GM23338 (cell line): Measurements from ENCODE around the gene HSD11B2. TPM values are rescaled to one million over a fixed set of nuclear protein-coding genes. Genes with fewer than 3 reads are reported as not detected.

Experiments used
- ATAC-seq: fragments of 200-7000 bp; cut with Tn5 transposase; 3 replicates; pipeline ENCODE4 v1.9.1; 2020
- DNase-seq: peaks from one replicate; pipeline ENCODE4 v3.0.0-alpha.2; 2015; ENCODE audit warnings: low spot score
- H2AFZ ChIP-seq: fragments of 200-600 bp; sonication (generic); 2 replicates; pipeline ENCODE4 v1.8.0; 2016; ENCODE audit warnings: antibody characterized with exemption, mild to moderate bottlenecking, moderate library complexity
- H3F3A ChIP-seq: fragments of 200-600 bp; sonication (generic); replicated peaks from 2 replicates; pipeline ENCODE4 v1.8.0; 2017; ENCODE audit warnings: antibody characterized with exemption, mixed run types, low read depth
- H3K27ac ChIP-seq: fragments of 200-600 bp; sonication (generic); 2 replicates; pipeline ENCODE4 v1.6.1; 2016; ENCODE audit warnings: low read depth
- H3K27me3 ChIP-seq: fragments of 200-600 bp; sonication (generic); 2 replicates; pipeline ENCODE4 v1.8.0; 2016; ENCODE audit warnings: mild to moderate bottlenecking, mixed run types, moderate library complexity; ENCODE audit not compliant: insufficient read depth
- H3K36me3 ChIP-seq: fragments of 200-600 bp; sonication (generic); 2 replicates; pipeline ENCODE4 v1.8.0; 2016; ENCODE audit warnings: mild to moderate bottlenecking; ENCODE audit not compliant: insufficient read depth
- H3K4me1 ChIP-seq: fragments of 200-600 bp; sonication (generic); 2 replicates; pipeline ENCODE4 v1.8.0; 2016; ENCODE audit warnings: mild to moderate bottlenecking, moderate library complexity; ENCODE audit not compliant: insufficient read depth
- H3K4me2 ChIP-seq: fragments of 200-600 bp; sonication (generic); 2 replicates; pipeline ENCODE4 v1.7.1; 2017; ENCODE audit warnings: mixed run types
- H3K4me3 ChIP-seq: fragments of 200-600 bp; sonication (generic); 2 replicates; pipeline ENCODE4 v1.6.1; 2016; ENCODE audit warnings: mixed run types
- H3K79me2 ChIP-seq: fragments of 200-600 bp; sonication (generic); replicated peaks from 2 replicates; pipeline ENCODE4 v1.8.0; 2017; ENCODE audit warnings: mild to moderate bottlenecking; ENCODE audit not compliant: insufficient read depth
- H3K9me2 ChIP-seq: fragments of 200-600 bp; sonication (generic); 2 replicates; pipeline ENCODE4 v1.8.0; 2017; ENCODE audit not compliant: insufficient read depth
- H4K20me1 ChIP-seq: fragments of 200-600 bp; sonication (generic); replicated peaks from 2 replicates; pipeline ENCODE4 v1.8.0; 2017; ENCODE audit warnings: mild to moderate bottlenecking; ENCODE audit not compliant: insufficient read depth
- H3K27ac Mint-ChIP-seq: 2 replicates; pipeline ENCODE4 v1.8.0; 2020; ENCODE audit warnings: inconsistent platforms, mild to moderate bottlenecking, moderate library complexity, mixed read lengths
- H3K27me3 Mint-ChIP-seq: 3 replicates; pipeline ENCODE4 v1.8.0; 2022; ENCODE audit warnings: low read depth, mild to moderate bottlenecking, moderate library complexity, mixed read lengths, inconsistent platforms; ENCODE audit not compliant: insufficient read depth, poor library complexity
- H3K36me3 Mint-ChIP-seq: 3 replicates; pipeline ENCODE4 v1.8.0; 2021; ENCODE audit warnings: low read depth, mild to moderate bottlenecking, inconsistent platforms, moderate library complexity, mixed read lengths
- H3K4me1 Mint-ChIP-seq: 3 replicates; pipeline ENCODE4 v1.8.0; 2020; ENCODE audit warnings: mild to moderate bottlenecking, inconsistent platforms, mixed read lengths
- H3K4me3 Mint-ChIP-seq: 3 replicates; pipeline ENCODE4 v1.8.0; 2021; ENCODE audit warnings: moderate library complexity, mild to moderate bottlenecking, inconsistent platforms, mixed read lengths
- H3K9me3 Mint-ChIP-seq: 3 replicates; pipeline ENCODE4 v1.8.0; 2020; ENCODE audit warnings: moderate library complexity, mild to moderate bottlenecking, inconsistent platforms, mixed read lengths
- CREB1 ChIP-seq: fragments of 250-450 bp; sonication (Bioruptor Pico); IDR thresholded peaks from 2 replicates; pipeline ENCODE4 v1.5.0; 2020; ENCODE audit warnings: low read depth, mild to moderate bottlenecking, moderate library complexity
- EZH2 ChIP-seq: fragments of 200-600 bp; sonication (generic); IDR thresholded peaks from one replicate; pipeline ENCODE4 v1.8.0; 2017; ENCODE audit warnings: antibody characterized with exemption, mild to moderate bottlenecking, low read depth; ENCODE audit not compliant: unreplicated experiment
- EZH2phosphoT487 ChIP-seq: fragments of 200-600 bp; sonication (generic); IDR thresholded peaks from one replicate; pipeline ENCODE4 v1.8.1; 2018; ENCODE audit warnings: antibody characterized with exemption; ENCODE audit not compliant: unreplicated experiment
- JUNB ChIP-seq: IDR thresholded peaks from one replicate; pipeline ENCODE4 v1.6.1; 2016; ENCODE audit warnings: antibody characterized with exemption; ENCODE audit not compliant: unreplicated experiment
- NANOG ChIP-seq: IDR thresholded peaks from 2 replicates; pipeline ENCODE4 v1.6.1; 2016; ENCODE audit warnings: antibody characterized with exemption, borderline replicate concordance
- POLR2AphosphoS5 ChIP-seq: IDR thresholded peaks from 2 replicates; pipeline ENCODE4 v1.6.1; 2016; ENCODE audit warnings: antibody characterized with exemption, low read depth
- STAT1 ChIP-seq: IDR thresholded peaks from one replicate; pipeline ENCODE4 v1.6.1; 2016; ENCODE audit warnings: antibody characterized with exemption; ENCODE audit not compliant: unreplicated experiment
- ZNF114 ChIP-seq: fragments of 250-450 bp; sonication (Bioruptor Pico); IDR thresholded peaks from 2 replicates; pipeline ENCODE4 v1.5.0; 2020; ENCODE audit warnings: mild to moderate bottlenecking, moderate library complexity
- ZNF331 ChIP-seq: fragments of 250-450 bp; sonication (Bioruptor Pico); IDR thresholded peaks from 2 replicates; pipeline ENCODE4 v1.5.0; 2020; ENCODE audit warnings: low read depth, mild to moderate bottlenecking, moderate library complexity
- polyA plus RNA-seq: library from polyadenylated mRNA; unstranded; fragments of >200 nt; fragmentation: Nextera tagmentation; extraction: Ambion mirVana; gene quantifications from 2 replicates; pipeline ENCODE4 v1.2.1, GENCODE V29; 2016
- total RNA-seq: library from RNA; depleted of rRNA; stranded (reverse); fragments of >200 nt; shearing (Covaris generic); gene quantifications from 2 replicates; pipeline ENCODE4 v1.2.3, GENCODE V29; 2014
- TF ChIP-seq, protein P1 (sequence below), 2 experiments: fragments of 200-600 bp in 1 of 2; sonication (generic) in 1 of 2; conservative IDR thresholded peaks; 2 replicates each; pipeline versions ENCODE4 v1.5.1 to v1.6.1; 2016 to 2017; ENCODE audit warnings: antibody characterized with exemption in 2 of 2, low read depth in 2 of 2, mild to moderate bottlenecking in 2 of 2, moderate library complexity in 1 of 2
- TF ChIP-seq, protein P2 (sequence below): IDR thresholded peaks from one replicate; pipeline ENCODE4 v1.6.1; 2018; ENCODE audit warnings: antibody characterized with exemption; ENCODE audit not compliant: unreplicated experiment

HSD11B2 gene
- total and polyA plus RNA-seq, 2 experiments from 2014 or later, result 14.8 to 23.0 TPM

DNA sequence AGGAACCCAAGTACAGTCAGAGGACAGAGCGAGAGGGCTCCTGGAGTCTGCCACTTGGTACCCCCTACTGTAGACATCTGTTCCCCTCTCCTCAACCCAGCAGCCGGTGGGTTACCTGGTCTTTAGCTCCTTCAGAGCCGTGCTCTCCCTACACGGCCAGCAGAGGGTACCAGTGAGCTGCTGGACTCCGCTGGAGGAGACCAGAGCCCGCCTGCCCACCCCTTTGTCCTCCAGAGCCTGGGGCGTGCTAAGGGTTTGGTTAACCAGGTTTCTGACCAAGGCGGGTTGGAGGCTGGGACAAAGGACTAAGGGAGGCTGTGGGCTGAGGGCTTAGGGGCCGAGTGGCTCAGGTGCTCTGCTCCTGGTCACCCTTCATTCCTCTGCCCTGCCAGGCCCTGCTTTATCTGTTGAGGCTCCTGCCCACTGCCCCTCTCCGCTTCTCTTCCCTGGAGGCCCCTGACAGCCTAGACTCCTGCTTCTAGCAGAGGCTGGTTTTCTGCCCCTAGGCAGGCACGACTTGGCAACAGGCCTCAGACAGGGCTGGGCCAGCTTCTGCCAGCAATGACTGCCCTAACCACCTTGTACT is 2.7 kb upstream of the HSD11B2 start:
- no peaks in the 10 kb centered on the region for H3K9me2 ChIP-seq
- no peak overlapping the region for H3K27ac ChIP-seq
- peaks cover 51% of the 10 kb centered on the region for H3K4me1 ChIP-seq
- Mint-ChIP-seq H3K4me1 (peaks cover 68% of the 10 kb centered on the region), H3K4me3 (no peak overlapping the region; the same call in 2 of the 3 replicates), H3K27ac (no peak overlapping the region), H3K9me3 (peaks cover 3% of the 10 kb centered on the region; the same call in 2 of the 3 replicates), H3K36me3 (peaks cover 10% of the 10 kb centered on the region), H3K27me3 (peaks cover 42% of the 10 kb centered on the region)
- ATAC-seq, result peak; percentile 63
- no peak for TF ChIP-seq CREB1 (CRISPR knock-in tag)
- no peak for TF ChIP-seq STAT1
- TF ChIP-seq POLR2AphosphoS5, result no peak
- TF ChIP-seq, protein P1, sequence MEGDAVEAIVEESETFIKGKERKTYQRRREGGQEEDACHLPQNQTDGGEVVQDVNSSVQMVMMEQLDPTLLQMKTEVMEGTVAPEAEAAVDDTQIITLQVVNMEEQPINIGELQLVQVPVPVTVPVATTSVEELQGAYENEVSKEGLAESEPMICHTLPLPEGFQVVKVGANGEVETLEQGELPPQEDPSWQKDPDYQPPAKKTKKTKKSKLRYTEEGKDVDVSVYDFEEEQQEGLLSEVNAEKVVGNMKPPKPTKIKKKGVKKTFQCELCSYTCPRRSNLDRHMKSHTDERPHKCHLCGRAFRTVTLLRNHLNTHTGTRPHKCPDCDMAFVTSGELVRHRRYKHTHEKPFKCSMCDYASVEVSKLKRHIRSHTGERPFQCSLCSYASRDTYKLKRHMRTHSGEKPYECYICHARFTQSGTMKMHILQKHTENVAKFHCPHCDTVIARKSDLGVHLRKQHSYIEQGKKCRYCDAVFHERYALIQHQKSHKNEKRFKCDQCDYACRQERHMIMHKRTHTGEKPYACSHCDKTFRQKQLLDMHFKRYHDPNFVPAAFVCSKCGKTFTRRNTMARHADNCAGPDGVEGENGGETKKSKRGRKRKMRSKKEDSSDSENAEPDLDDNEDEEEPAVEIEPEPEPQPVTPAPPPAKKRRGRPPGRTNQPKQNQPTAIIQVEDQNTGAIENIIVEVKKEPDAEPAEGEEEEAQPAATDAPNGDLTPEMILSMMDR (conservative IDR thresholded peaks at IDR 0.05; ENCODE audit: low read depth in 2 of 2), result peak; percentile 74 to 97
- no peak for TF ChIP-seq EZH2phosphoT487
- H3K27me3 ChIP-seq, result peaks cover 23% of the 10 kb centered on the region
- H3K36me3 ChIP-seq, result no peaks in the 10 kb centered on the region
- H3K4me3 ChIP-seq, result no peak overlapping the region
- peak overlapping the region; percentile 90 for H3K4me2 ChIP-seq
- H3F3A ChIP-seq, result 0 out of 2 replicates have a peak, but pooled peaks cover 6% of the 10 kb centered on the region
- H2AFZ ChIP-seq, result no peak overlapping the region
- H3K79me2 ChIP-seq, result no peaks in the 10 kb centered on the region
- DNase-seq, result peak; percentile 94
- no peaks in the 10 kb centered on the region for H4K20me1 ChIP-seq

DNA sequence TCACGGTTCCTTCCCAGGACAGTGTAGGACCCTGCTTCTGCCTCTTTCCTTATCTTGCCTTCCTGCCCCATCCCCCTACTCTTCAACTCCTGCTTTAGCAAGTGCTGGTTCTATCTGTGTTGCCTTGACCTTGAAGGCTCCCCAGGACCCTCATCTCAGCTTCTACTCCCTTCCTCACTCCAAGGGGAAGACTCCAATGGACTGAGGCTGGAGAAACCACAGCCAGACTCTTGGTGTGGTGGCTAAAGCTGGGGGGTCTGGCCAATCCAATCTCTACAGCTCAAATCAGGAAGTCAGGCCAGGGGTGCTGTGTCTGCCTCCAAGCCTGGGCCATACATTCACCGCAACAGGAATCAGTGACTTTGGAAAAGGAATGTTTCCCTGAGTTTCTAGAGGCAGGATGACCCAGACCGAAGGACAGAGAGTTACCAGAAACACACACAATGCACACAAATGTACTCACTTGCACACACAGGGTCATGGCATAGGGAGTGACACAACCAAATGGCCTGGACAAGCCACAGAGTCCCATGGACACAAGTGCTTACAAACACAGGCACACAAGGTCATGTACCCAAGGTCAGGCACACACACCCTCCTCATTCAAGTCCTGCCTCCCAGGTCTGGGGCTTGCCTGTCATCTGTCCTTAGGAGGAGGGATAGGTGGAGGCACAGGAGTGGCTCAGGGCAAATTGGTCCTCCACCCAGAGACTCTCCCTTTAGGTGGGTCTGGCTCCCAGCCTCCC is 1.7 kb upstream of the HSD11B2 start:
- H3K27ac Mint-ChIP-seq, result no peak overlapping the region
- peaks cover 67% of the 10 kb centered on the region for H3K4me1 Mint-ChIP-seq
- H3K9me3 Mint-ChIP-seq, result peaks cover 3% of the 10 kb centered on the region; the same call in 2 of the 3 replicates
- peaks cover 40% of the 10 kb centered on the region for H3K27me3 Mint-ChIP-seq
- Histone ChIP-seq H4K20me1 (no peaks in the 10 kb centered on the region), H3K79me2 (no peaks in the 10 kb centered on the region), H3K9me2 (no peaks in the 10 kb centered on the region), H3F3A (0 out of 2 replicates have a peak, but pooled peaks cover 4% of the 10 kb centered on the region), H2AFZ (no peak overlapping the region), H3K4me3 (peak overlapping the region; percentile 85), H3K4me1 (peaks cover 44% of the 10 kb centered on the region), H3K27me3 (peaks cover 23% of the 10 kb centered on the region), H3K27ac (no peak overlapping the region), H3K4me2 (peak overlapping the region; percentile 90), H3K36me3 (no peaks in the 10 kb centered on the region)
- peak overlapping the region; percentile 76 for H3K4me3 Mint-ChIP-seq
- ATAC-seq, result no peak
- H3K36me3 Mint-ChIP-seq, result peaks cover 10% of the 10 kb centered on the region
- TF ChIP-seq NANOG, result no peak
- TF ChIP-seq ZNF114 (CRISPR knock-in tag), result no peak
- TF ChIP-seq EZH2phosphoT487, result no peak
- no peak for TF ChIP-seq EZH2
- no peak for TF ChIP-seq POLR2AphosphoS5
- no peak for TF ChIP-seq STAT1
- TF ChIP-seq ZNF331 (CRISPR knock-in tag), result no peak
- TF ChIP-seq, protein P2, sequence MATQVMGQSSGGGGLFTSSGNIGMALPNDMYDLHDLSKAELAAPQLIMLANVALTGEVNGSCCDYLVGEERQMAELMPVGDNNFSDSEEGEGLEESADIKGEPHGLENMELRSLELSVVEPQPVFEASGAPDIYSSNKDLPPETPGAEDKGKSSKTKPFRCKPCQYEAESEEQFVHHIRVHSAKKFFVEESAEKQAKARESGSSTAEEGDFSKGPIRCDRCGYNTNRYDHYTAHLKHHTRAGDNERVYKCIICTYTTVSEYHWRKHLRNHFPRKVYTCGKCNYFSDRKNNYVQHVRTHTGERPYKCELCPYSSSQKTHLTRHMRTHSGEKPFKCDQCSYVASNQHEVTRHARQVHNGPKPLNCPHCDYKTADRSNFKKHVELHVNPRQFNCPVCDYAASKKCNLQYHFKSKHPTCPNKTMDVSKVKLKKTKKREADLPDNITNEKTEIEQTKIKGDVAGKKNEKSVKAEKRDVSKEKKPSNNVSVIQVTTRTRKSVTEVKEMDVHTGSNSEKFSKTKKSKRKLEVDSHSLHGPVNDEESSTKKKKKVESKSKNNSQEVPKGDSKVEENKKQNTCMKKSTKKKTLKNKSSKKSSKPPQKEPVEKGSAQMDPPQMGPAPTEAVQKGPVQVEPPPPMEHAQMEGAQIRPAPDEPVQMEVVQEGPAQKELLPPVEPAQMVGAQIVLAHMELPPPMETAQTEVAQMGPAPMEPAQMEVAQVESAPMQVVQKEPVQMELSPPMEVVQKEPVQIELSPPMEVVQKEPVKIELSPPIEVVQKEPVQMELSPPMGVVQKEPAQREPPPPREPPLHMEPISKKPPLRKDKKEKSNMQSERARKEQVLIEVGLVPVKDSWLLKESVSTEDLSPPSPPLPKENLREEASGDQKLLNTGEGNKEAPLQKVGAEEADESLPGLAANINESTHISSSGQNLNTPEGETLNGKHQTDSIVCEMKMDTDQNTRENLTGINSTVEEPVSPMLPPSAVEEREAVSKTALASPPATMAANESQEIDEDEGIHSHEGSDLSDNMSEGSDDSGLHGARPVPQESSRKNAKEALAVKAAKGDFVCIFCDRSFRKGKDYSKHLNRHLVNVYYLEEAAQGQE, result no peak
- no peak for TF ChIP-seq JUNB
- DNase-seq, result no peak
